Measurements from ENCODE around the gene ANKMY2.
"Not testable (repeated sequence)": the region's sequence is repeated elsewhere in the genome, so short reads cannot be mapped to it uniquely, and the experiment has no call there.

The ANKMY2 gene

DNA sequence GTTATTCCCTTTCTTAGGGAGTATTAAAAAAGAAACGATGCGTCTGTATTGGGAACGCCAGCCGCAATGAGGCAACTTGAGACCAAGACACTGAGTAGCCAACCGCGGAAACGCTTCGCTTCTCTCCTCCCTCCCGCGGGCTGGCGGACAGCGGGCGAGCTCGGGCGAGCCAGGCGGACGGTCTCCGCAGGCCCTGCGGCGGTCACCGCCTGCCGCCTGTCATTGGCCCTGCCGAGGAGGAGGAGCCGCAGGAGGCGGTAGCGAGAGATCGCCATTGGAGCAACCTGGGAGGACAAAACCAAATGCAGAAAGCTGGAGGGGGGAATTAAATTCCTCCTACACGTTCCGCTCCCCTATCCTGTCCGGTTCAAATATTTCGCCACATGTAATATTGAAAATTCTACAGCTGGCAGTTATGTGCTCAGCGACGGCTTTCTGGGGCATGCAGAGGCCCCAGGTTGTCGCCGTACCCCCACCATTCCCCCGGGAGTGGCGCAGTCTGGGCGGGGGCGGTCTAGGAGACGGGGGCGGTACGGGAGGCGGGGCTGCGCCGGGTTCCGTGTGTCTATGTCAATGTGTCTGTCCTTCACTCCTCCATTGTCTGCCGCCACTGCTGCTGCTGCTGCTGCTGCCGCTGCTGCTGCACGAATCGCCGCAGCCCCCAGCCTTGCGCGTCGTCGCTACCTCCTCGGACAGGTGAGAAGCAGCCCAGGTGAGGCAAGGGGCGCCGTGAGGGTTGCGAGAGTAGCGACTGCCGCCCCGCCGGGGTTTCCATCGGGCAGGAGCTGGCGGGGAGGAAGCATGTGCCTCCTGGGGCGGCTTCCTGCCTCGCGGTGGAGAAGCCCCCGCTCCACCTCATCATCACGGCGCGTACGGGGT, at the start of gene ANKMY2, which contains the start of gene BZW2:
ANKMY2 (minus strand) TSS at position 162 of the 879 bp plus-strand sequence. CDS start 181 bp downstream, outside the sequence.
BZW2 (plus strand) TSS at position 589 of the 879 bp plus-strand sequence. CDS start 19,263 bp downstream, outside the sequence.
- peak; percentile 93 for DNase-seq

DNA sequence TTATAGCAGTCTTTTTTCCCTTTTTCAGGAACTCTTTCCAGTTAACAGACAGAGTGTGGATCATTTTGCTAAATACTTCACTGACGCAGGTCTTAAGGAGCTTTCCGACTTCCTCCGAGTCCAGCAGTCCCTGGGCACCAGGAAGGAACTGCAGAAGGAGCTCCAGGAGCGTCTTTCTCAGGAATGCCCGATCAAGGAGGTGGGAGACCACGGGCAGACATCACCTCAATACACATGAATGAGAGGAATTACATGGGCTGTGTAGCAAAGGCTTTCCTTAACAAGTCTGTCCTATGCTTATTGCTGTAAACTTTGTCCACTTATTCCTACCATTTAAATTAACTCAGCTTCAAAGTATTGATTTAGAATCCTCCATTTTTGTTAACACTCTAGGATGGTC, 49.3 kb upstream of the ANKMY2 start:
- no peak for DNase-seq

GRCh38 chr7:16693601-16694318, 48.2 kb upstream of the ANKMY2 start:
- no peak for DNase-seq

GRCh38 chr7:16691241-16691640, 45.7 kb upstream of the ANKMY2 start:
- no peak for DNase-seq

DNA sequence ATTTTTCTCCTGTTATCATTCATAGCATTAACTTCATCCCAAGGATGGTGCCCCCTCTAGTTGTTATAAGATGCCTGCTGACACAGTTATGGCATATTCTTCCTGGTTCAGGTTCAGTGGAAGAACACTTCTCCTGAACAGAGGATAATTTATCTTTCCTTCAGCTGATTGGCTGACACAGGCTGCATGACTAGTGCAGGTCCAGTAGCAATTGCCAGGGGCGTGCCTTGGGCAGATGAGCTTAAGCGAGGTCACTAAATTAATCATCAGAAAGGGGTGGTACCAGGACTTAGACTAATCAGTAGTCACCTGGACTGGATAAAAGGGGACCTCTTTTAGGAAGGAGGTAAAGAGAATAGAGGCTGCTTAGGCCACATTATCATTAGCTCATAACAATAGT, 42.7 kb upstream of the ANKMY2 start:
- DNase-seq = no peak

DNA sequence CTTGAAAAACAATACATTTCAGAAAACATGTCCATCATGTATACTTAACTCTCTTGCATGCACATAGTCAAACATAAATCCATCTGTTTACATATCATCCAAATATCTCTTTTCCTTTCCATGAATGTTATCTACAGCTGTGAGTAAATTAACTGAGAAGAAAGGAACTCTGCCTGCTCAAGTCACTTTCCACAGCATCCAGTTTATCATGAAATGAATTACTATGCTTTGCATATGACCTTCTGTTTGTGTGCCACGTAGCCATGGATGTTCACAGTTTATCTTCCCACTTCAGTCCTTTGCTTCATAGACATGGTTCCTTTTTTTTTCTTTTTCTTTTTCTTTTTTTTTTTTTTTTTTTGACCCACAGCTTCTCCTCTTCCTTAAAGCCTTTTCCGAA, 40.0 kb upstream of the ANKMY2 start:
- no peak for DNase-seq

GRCh38 chr7:16684935-16685334, 39.4 kb upstream of the ANKMY2 start:
- no peak for DNase-seq

DNA sequence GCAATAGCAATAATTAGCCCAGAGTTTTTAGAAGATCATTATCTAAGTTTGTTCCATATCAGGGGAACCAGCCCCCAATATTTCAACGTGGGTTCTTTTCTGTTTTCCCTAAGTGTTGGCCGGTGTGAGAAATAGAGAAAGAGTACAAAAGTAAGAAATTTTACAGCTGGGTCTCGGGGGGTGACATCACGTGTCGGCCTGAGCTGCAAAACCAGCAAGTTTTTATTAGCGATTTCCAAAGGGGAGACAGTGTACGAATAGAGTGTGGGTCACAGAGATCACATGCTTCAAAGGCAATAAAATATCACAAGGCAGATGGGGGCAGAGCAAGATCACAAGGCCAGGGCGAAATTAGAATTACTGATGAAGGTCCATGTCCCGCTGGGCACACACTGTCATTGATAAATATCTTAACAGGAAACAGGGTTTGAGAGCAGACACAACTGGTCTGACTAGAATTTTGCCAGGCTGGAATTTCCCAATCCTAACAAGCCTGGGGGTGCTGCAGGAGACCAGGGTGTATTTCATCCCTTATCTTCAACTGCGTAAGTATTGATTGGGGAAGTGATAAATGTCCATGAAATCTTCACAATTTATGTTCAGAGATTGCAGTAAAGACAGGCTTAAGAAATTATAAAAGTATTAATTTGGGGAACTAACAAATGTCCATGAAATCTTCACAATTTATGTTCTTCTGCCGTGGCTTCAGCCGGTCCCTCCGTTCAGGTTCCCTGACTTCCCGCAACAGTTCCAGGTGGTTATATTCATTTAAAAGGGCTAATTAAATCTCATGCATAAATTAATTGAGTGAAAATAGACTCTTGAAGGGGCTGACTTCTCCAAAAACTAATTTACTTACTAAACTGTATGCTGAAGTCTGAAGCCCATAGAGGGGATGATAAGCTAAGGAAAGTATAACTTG, 33.4 kb upstream of the ANKMY2 start:
- not testable (repeated sequence) for DNase-seq

- DNase-seq = no peak
These were observed 32.5 kb upstream of the ANKMY2 start for GRCh38 chr7:16677978-16678494.

DNA sequence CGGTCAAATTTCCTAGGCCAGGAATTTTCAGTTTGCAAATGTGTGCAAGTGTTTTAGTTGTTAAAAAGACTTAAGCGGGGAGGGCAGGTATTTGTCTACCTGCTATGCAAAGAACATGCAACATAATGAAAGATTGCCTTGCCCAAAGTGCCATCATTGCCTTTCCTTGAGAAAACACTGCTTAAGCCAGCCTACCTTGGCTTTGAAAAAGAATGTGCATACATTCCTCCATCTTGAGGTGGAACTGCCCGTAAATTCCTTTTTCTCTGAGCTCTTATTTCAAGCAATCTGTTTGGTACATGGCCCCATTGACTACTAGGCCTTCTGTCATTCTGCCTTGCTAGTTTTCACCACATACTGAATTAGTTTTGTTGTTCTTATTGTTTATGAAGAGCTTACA, 29.7 kb upstream of the ANKMY2 start:
- no peak for DNase-seq

GRCh38 chr7:16671811-16672210, 26.3 kb upstream of the ANKMY2 start:
- no peak for DNase-seq

DNA sequence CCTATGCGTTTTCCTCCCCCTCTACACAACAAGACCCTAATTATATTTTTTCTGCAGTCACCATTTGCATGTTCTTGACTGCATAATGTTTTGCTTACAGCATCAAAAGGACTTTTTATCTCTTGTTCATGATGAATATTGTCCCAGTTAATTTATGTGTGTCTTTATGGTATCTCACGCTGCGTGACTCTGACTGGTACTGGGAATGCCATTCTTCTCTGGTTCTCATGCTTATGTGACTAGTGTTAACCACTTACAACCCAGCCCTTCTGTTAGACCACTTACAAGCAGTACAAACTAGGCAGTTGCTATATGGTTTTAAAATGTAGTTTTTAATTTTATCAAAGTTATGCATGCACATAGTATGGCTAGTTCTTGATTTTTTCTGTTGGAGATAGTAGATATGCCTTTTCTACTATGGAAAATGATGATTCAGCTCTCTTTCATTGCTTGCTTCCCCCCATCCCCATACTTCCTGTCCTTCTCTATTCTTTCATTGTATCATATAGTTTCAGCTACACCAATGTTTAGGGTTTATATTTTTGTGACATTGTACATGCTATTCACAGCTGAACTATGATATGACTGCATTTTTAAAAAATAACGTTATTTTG, 25.3 kb upstream of the ANKMY2 start:
- no peak for DNase-seq

DNA sequence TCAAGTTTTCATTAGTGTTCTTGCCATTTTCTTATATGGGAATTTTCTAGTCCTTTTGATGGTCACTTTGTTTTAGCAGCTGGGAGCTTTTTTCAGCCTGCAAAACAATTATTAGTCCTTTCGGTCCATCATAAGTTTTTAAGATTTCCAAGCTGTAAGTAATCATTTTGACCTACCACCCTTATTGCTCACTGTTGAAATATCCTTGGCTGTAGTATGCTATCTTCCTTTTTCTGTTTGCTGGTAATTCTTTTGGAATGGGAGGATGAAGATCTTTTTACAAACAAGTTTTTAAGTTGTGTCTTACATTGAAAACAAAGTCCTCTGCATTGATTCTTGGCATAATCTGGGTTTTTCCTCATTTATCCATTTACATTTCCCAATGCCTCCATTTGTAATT, 24.5 kb upstream of the ANKMY2 start:
- no peak for DNase-seq

GRCh38 chr7:16669581-16669980, 24.0 kb upstream of the ANKMY2 start:
- no peak for DNase-seq

DNA sequence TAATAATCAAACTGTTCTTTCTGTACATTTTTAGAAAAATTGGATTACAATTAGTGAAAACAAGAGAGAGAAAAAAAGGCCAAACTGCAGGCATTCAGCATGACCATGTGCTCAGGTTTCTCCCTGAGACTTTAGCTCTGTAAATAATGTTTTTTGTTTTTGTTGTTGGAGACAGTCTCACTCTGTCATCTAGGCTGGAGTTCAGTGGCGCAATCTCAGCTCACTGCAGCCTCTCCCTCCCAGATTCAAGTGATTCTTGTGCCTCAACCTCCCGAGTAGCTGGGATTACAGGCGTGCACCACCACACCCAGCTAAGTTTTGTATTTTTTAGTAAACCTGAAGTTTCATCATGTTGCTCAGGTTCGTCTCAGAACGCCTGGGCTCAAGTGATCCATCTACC, 23.4 kb upstream of the ANKMY2 start:
- DNase-seq = no peak

GRCh38 chr7:16668049-16668858, 22.7 kb upstream of the ANKMY2 start:
- DNase-seq = no peak

- no peak for DNase-seq
These were observed 21.8 kb upstream of the ANKMY2 start for GRCh38 chr7:16667355-16667754.

DNA sequence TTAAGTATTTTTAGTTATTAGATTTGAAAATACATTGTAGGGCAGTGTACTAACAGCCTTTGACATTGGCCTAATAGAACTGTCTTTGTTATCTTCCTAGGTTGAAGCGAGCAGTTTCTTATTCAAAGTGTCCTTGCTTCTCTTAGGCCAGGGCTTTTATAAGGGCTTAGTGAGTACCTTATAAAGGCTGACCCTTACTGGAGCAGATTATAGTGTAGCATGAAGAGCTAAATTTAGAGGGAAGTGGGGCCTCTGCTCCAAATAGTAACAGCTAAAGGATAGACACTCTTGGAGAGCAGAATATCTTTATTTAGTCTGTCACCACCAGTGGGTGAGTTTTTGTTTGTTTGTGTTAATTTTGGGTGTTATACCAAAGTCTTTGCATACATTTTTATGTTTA, 16.4 kb upstream of the ANKMY2 start:
- no peak for DNase-seq

DNA sequence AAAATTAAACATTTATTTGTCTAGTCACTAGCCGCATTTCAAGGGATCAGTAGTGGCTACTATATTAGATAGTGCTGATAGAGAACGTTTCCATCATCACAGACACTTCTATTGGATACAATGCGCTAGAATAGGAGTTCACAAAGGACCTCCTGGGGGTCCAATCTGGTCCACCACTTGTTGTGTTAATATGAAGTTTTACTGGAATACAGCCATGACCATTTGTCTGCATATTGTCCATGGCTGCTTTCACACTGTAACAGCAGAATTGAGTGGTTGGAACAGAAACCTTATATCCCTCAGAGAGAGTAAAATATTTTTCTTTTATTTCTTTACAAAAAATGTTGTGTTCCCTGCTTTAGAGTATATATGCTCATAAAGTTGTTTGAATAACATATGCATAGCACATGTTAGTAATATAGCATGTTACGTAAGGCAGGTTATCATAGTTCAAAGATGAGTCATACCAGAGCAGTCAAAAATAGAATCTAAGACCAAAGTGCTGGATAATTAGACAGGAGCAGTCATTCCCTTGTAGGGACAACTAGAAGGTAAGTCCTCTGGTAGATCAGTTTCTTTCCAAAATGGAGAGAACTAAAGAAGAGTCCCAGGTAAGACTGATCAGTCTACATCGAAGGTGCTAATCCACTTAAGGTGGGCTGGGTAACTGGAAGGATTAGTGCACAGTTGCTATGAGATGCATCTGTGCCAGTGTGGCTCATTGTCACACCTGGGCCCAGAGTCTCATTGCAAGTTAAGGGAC, 15.3 kb upstream of the ANKMY2 start:
- no peak for DNase-seq

DNA sequence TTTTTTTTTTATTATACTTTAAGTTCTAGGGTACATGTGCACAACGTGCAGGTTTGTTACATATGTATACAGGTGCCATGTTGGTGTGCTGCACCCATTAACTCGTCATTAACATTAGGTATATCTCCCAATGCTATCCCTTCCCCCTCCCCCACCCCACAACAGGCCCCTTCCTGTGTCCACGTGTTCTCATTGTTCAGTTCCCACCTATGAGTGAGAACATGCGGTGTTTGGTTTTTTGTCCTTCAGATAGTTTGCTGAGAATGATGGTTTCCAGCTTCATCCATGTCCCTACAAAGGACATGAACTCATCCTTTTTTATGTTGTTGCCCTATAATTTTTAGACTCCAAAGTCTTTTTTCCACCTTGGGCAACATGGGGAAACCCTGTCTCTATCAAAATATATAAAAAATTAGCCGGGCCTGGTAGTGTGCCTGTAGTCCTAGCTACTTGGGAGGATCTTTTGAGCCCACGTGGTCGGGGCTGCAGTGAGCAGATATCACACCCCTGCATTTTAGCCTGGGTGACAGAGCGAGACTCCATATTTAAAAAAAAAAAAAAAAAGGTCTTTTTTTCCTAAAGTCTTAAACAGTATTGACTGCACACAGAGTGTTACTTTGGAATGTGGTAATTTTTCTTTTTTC, 14.4 kb upstream of the ANKMY2 start:
- not testable (repeated sequence) for DNase-seq
